Astrocyte (in vitro differentiated cells and primary cell): ENCODE results near the gene TEX29. TPM values are rescaled to one million over a fixed set of nuclear protein-coding genes. Genes with fewer than 3 reads are reported as not detected.

Source experiments
- DNase-seq: peaks from one replicate; pipeline ENCODE4 v3.0.0-alpha.2; 2010; ENCODE audit warnings: low read depth
- FAIRE-seq: peaks from 2 replicates; lab custom pipeline; 2011; peaks lifted over from hg19 to GRCh38; lab: Jason Lieb, UNC
- H2AFZ ChIP-seq: 2 replicates; pipeline ENCODE4 v1.6.0; 2012; ENCODE audit warnings: low read depth, low read length, inconsistent platforms
- H3K27ac ChIP-seq: 2 replicates; pipeline ENCODE4 v1.5.1; 2011; ENCODE audit warnings: low read depth, low read length, inconsistent platforms
- H3K27me3 ChIP-seq: 2 replicates; pipeline ENCODE4 v1.6.0; 2011; ENCODE audit warnings: low read length, inconsistent platforms; ENCODE audit not compliant: insufficient read depth
- H3K36me3 ChIP-seq: 2 replicates; pipeline ENCODE4 v1.5.1; 2011; ENCODE audit warnings: low read length, inconsistent platforms; ENCODE audit not compliant: insufficient read depth
- H3K4me1 ChIP-seq: 2 replicates; pipeline ENCODE4 v1.5.1; 2011; ENCODE audit warnings: low read length, inconsistent platforms; ENCODE audit not compliant: insufficient read depth
- H3K4me2 ChIP-seq: 2 replicates; pipeline ENCODE4 v1.6.0; 2012; ENCODE audit warnings: low read length, inconsistent platforms
- H3K4me3 ChIP-seq: 2 replicates; pipeline ENCODE4 v1.5.1; 2011; ENCODE audit warnings: low read depth, mild to moderate bottlenecking, low read length, inconsistent platforms; ENCODE audit not compliant: insufficient read depth
- H3K79me2 ChIP-seq: 2 replicates; pipeline ENCODE4 v1.6.0; 2012; ENCODE audit warnings: mild to moderate bottlenecking, low read length, inconsistent platforms; ENCODE audit not compliant: insufficient read depth
- H3K9ac ChIP-seq: 2 replicates; pipeline ENCODE4 v1.6.0; 2012; ENCODE audit warnings: mild to moderate bottlenecking, low read length, inconsistent platforms
- H3K9me3 ChIP-seq: 2 replicates; pipeline ENCODE4 v1.5.1; 2012; ENCODE audit warnings: low read depth, mild to moderate bottlenecking, low read length, inconsistent platforms; ENCODE audit not compliant: insufficient read depth
- H4K20me1 ChIP-seq: 2 replicates; pipeline ENCODE4 v1.6.0; 2012; ENCODE audit warnings: low read length, inconsistent platforms; ENCODE audit not compliant: insufficient read depth
- H3K27ac Mint-ChIP-seq: one replicate; pipeline ENCODE4 v1.8.0; 2021; ENCODE audit warnings: mild to moderate bottlenecking, mixed read lengths; ENCODE audit not compliant: unreplicated experiment
- H3K27me3 Mint-ChIP-seq: one replicate; pipeline ENCODE4 v1.8.0; 2021; ENCODE audit warnings: low read depth, mixed read lengths; ENCODE audit not compliant: unreplicated experiment
- H3K36me3 Mint-ChIP-seq: one replicate; pipeline ENCODE4 v1.8.0; 2021; ENCODE audit warnings: low read depth, mixed read lengths; ENCODE audit not compliant: unreplicated experiment
- H3K4me1 Mint-ChIP-seq: one replicate; pipeline ENCODE4 v1.8.0; 2021; ENCODE audit warnings: low read depth, mixed read lengths; ENCODE audit not compliant: unreplicated experiment
- H3K4me3 Mint-ChIP-seq: one replicate; pipeline ENCODE4 v1.8.0; 2021; ENCODE audit warnings: mild to moderate bottlenecking, moderate library complexity, mixed read lengths; ENCODE audit not compliant: unreplicated experiment
- H3K9me3 Mint-ChIP-seq: one replicate; pipeline ENCODE4 v1.8.0; 2021; ENCODE audit warnings: mild to moderate bottlenecking, mixed read lengths; ENCODE audit not compliant: unreplicated experiment
- EZH2 ChIP-seq: IDR thresholded peaks from 2 replicates; pipeline ENCODE4 v1.6.1; 2012; ENCODE audit warnings: mild to moderate bottlenecking, low read length, inconsistent platforms; ENCODE audit not compliant: insufficient read depth
- total RNA-seq: library from RNA; stranded (reverse); gene quantifications from 2 replicates; pipeline ENCODE4 v1.2.1, GENCODE V29; 2021
- TF ChIP-seq, protein P1 (sequence below): IDR thresholded peaks from 2 replicates; pipeline ENCODE4 v1.5.1; 2011; ENCODE audit warnings: low read depth, mild to moderate bottlenecking, inconsistent platforms, low read length, moderate library complexity; ENCODE audit not compliant: insufficient read depth

Gene TEX29
- total RNA-seq, 1 donor from 2014 or later = 0.43 TPM

DNA sequence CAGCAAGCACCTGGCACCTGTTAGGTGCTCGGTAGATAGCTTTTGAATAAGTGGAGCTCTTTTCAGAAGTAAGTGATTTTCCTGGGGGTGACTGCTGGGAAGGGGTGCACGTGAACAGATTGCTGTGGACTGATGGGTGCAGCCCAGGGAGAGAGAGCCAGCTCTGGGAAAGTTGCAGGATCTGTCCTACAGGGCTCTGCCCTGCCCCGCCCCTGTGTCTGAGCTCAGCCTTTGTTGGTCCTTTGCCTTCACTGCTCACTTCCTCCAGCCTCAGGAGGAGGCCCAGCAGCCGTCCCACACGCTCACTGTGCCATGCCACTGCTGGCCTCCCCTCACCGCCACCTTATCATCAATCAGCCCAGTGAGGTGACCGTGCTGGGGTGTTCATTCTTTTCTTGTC lies 33.7 kb upstream of the TEX29 start:
- peaks cover 13% of the 10 kb centered on the region for H3K4me1 Mint-ChIP-seq
- no peak overlapping the region for H3K27ac Mint-ChIP-seq

GRCh38 chr13:111287201-111287600 lies 33.2 kb upstream of the TEX29 start:
- H3K4me2 ChIP-seq = no peak overlapping the region
- H3K27me3 ChIP-seq = no peaks in the 10 kb centered on the region
- H3K79me2 ChIP-seq = peaks cover 9% of the 10 kb centered on the region
- H2AFZ ChIP-seq = no peak overlapping the region
- H3K9ac ChIP-seq = no peak overlapping the region
- H3K4me3 Mint-ChIP-seq = no peak overlapping the region
- H3K27me3 Mint-ChIP-seq = no peaks in the 10 kb centered on the region
- peaks cover 20% of the 10 kb centered on the region for H3K36me3 Mint-ChIP-seq
- no peak for TF ChIP-seq EZH2
- TF ChIP-seq, protein P1, sequence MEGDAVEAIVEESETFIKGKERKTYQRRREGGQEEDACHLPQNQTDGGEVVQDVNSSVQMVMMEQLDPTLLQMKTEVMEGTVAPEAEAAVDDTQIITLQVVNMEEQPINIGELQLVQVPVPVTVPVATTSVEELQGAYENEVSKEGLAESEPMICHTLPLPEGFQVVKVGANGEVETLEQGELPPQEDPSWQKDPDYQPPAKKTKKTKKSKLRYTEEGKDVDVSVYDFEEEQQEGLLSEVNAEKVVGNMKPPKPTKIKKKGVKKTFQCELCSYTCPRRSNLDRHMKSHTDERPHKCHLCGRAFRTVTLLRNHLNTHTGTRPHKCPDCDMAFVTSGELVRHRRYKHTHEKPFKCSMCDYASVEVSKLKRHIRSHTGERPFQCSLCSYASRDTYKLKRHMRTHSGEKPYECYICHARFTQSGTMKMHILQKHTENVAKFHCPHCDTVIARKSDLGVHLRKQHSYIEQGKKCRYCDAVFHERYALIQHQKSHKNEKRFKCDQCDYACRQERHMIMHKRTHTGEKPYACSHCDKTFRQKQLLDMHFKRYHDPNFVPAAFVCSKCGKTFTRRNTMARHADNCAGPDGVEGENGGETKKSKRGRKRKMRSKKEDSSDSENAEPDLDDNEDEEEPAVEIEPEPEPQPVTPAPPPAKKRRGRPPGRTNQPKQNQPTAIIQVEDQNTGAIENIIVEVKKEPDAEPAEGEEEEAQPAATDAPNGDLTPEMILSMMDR = no peak
- no peaks in the 10 kb centered on the region for H3K9me3 ChIP-seq
- H3K4me1 Mint-ChIP-seq = peaks cover 9% of the 10 kb centered on the region
- no peak overlapping the region for H3K27ac ChIP-seq
- peaks cover 5% of the 10 kb centered on the region for H3K4me1 ChIP-seq
- no peak overlapping the region for H3K4me3 ChIP-seq
- H3K9me3 Mint-ChIP-seq = no peaks in the 10 kb centered on the region
- DNase-seq = no peak
- H4K20me1 ChIP-seq = peaks cover 4% of the 10 kb centered on the region
- FAIRE-seq = no peak
- no peak overlapping the region for H3K27ac Mint-ChIP-seq
- peaks cover 36% of the 10 kb centered on the region for H3K36me3 ChIP-seq

More for the DNA sequence above, 33.7 kb upstream of the TEX29 start:
- Mint-ChIP-seq H3K9me3 (no peaks in the 10 kb centered on the region), H3K4me3 (no peak overlapping the region), H3K36me3 (peaks cover 16% of the 10 kb centered on the region), H3K27me3 (no peaks in the 10 kb centered on the region)
- H3K4me2 ChIP-seq = no peak overlapping the region
- H3K36me3 ChIP-seq = peaks cover 31% of the 10 kb centered on the region
- H2AFZ ChIP-seq = no peak overlapping the region
- no peak for FAIRE-seq
- H3K27ac ChIP-seq = no peak overlapping the region
- no peak for DNase-seq
- peaks cover 4% of the 10 kb centered on the region for H4K20me1 ChIP-seq
- H3K27me3 ChIP-seq = no peaks in the 10 kb centered on the region
- peaks cover 10% of the 10 kb centered on the region for H3K4me1 ChIP-seq
- H3K79me2 ChIP-seq = peaks cover 9% of the 10 kb centered on the region
- TF ChIP-seq EZH2 = no peak
- TF ChIP-seq, protein P1 = no peak
- H3K9ac ChIP-seq = no peak overlapping the region
- no peak overlapping the region for H3K4me3 ChIP-seq
- H3K9me3 ChIP-seq = no peaks in the 10 kb centered on the region

- TF ChIP-seq EZH2 = no peak
- TF ChIP-seq, protein P1 = no peak
- peaks cover 3% of the 10 kb centered on the region for H3K4me1 Mint-ChIP-seq
- no peak overlapping the region for H3K27ac Mint-ChIP-seq
- no peaks in the 10 kb centered on the region for H3K9me3 ChIP-seq
- H3K36me3 ChIP-seq = peaks cover 42% of the 10 kb centered on the region
- H3K4me1 ChIP-seq = no peaks in the 10 kb centered on the region
- no peak overlapping the region for H3K27ac ChIP-seq
- no peak overlapping the region for H3K4me3 Mint-ChIP-seq
- no peak overlapping the region for H2AFZ ChIP-seq
- H3K4me3 ChIP-seq = no peak overlapping the region
- peaks cover 7% of the 10 kb centered on the region for H4K20me1 ChIP-seq
- H3K27me3 Mint-ChIP-seq = no peaks in the 10 kb centered on the region
- H3K79me2 ChIP-seq = peaks cover 8% of the 10 kb centered on the region
- H3K9ac ChIP-seq = no peak overlapping the region
- no peaks in the 10 kb centered on the region for H3K9me3 Mint-ChIP-seq
- no peak overlapping the region for H3K4me2 ChIP-seq
- no peaks in the 10 kb centered on the region for H3K27me3 ChIP-seq
- DNase-seq (no peak), FAIRE-seq (no peak)
- peaks cover 22% of the 10 kb centered on the region for H3K36me3 Mint-ChIP-seq
Measured at GRCh38 chr13:111288276-111288675, 32.2 kb upstream of the TEX29 start.
